GM23338 (cell line): ENCODE data around the gene ZBTB7C. TPM values are rescaled to one million over a fixed set of nuclear protein-coding genes. Genes with fewer than 3 reads are reported as not detected.

Experiments
- ATAC-seq: fragments of 200-7000 bp; cut with Tn5 transposase; 3 replicates; pipeline ENCODE4 v1.9.1; 2020
- DNase-seq: peaks from one replicate; pipeline ENCODE4 v3.0.0-alpha.2; 2015; ENCODE audit warnings: low spot score
- H2AFZ ChIP-seq: fragments of 200-600 bp; sonication (generic); 2 replicates; pipeline ENCODE4 v1.8.0; 2016; ENCODE audit warnings: antibody characterized with exemption, mild to moderate bottlenecking, moderate library complexity
- H3F3A ChIP-seq: fragments of 200-600 bp; sonication (generic); replicated peaks from 2 replicates; pipeline ENCODE4 v1.8.0; 2017; ENCODE audit warnings: antibody characterized with exemption, mixed run types, low read depth
- H3K27ac ChIP-seq: fragments of 200-600 bp; sonication (generic); 2 replicates; pipeline ENCODE4 v1.6.1; 2016; ENCODE audit warnings: low read depth
- H3K27me3 ChIP-seq: fragments of 200-600 bp; sonication (generic); 2 replicates; pipeline ENCODE4 v1.8.0; 2016; ENCODE audit warnings: mild to moderate bottlenecking, mixed run types, moderate library complexity; ENCODE audit not compliant: insufficient read depth
- H3K36me3 ChIP-seq: fragments of 200-600 bp; sonication (generic); 2 replicates; pipeline ENCODE4 v1.8.0; 2016; ENCODE audit warnings: mild to moderate bottlenecking; ENCODE audit not compliant: insufficient read depth
- H3K4me1 ChIP-seq: fragments of 200-600 bp; sonication (generic); 2 replicates; pipeline ENCODE4 v1.8.0; 2016; ENCODE audit warnings: mild to moderate bottlenecking, moderate library complexity; ENCODE audit not compliant: insufficient read depth
- H3K4me2 ChIP-seq: fragments of 200-600 bp; sonication (generic); 2 replicates; pipeline ENCODE4 v1.7.1; 2017; ENCODE audit warnings: mixed run types
- H3K4me3 ChIP-seq: fragments of 200-600 bp; sonication (generic); 2 replicates; pipeline ENCODE4 v1.6.1; 2016; ENCODE audit warnings: mixed run types
- H3K79me2 ChIP-seq: fragments of 200-600 bp; sonication (generic); replicated peaks from 2 replicates; pipeline ENCODE4 v1.8.0; 2017; ENCODE audit warnings: mild to moderate bottlenecking; ENCODE audit not compliant: insufficient read depth
- H3K9me2 ChIP-seq: fragments of 200-600 bp; sonication (generic); 2 replicates; pipeline ENCODE4 v1.8.0; 2017; ENCODE audit not compliant: insufficient read depth
- H4K20me1 ChIP-seq: fragments of 200-600 bp; sonication (generic); replicated peaks from 2 replicates; pipeline ENCODE4 v1.8.0; 2017; ENCODE audit warnings: mild to moderate bottlenecking; ENCODE audit not compliant: insufficient read depth
- H3K27ac Mint-ChIP-seq: 2 replicates; pipeline ENCODE4 v1.8.0; 2020; ENCODE audit warnings: inconsistent platforms, mild to moderate bottlenecking, moderate library complexity, mixed read lengths
- H3K27me3 Mint-ChIP-seq: 3 replicates; pipeline ENCODE4 v1.8.0; 2022; ENCODE audit warnings: low read depth, mild to moderate bottlenecking, moderate library complexity, mixed read lengths, inconsistent platforms; ENCODE audit not compliant: insufficient read depth, poor library complexity
- H3K36me3 Mint-ChIP-seq: 3 replicates; pipeline ENCODE4 v1.8.0; 2021; ENCODE audit warnings: low read depth, mild to moderate bottlenecking, inconsistent platforms, moderate library complexity, mixed read lengths
- H3K4me1 Mint-ChIP-seq: 3 replicates; pipeline ENCODE4 v1.8.0; 2020; ENCODE audit warnings: mild to moderate bottlenecking, inconsistent platforms, mixed read lengths
- H3K4me3 Mint-ChIP-seq: 3 replicates; pipeline ENCODE4 v1.8.0; 2021; ENCODE audit warnings: moderate library complexity, mild to moderate bottlenecking, inconsistent platforms, mixed read lengths
- H3K9me3 Mint-ChIP-seq: 3 replicates; pipeline ENCODE4 v1.8.0; 2020; ENCODE audit warnings: moderate library complexity, mild to moderate bottlenecking, inconsistent platforms, mixed read lengths
- CREB1 ChIP-seq: fragments of 250-450 bp; sonication (Bioruptor Pico); IDR thresholded peaks from 2 replicates; pipeline ENCODE4 v1.5.0; 2020; ENCODE audit warnings: low read depth, mild to moderate bottlenecking, moderate library complexity
- CTCF ChIP-seq, 2 experiments: fragments of 200-600 bp in 1 of 2; sonication (generic) in 1 of 2; conservative IDR thresholded peaks; 2 replicates each; pipeline versions ENCODE4 v1.5.1 to v1.6.1; 2016 to 2017; ENCODE audit warnings: antibody characterized with exemption in 2 of 2, low read depth in 2 of 2, mild to moderate bottlenecking in 2 of 2, moderate library complexity in 1 of 2
- ZNF114 ChIP-seq: fragments of 250-450 bp; sonication (Bioruptor Pico); IDR thresholded peaks from 2 replicates; pipeline ENCODE4 v1.5.0; 2020; ENCODE audit warnings: mild to moderate bottlenecking, moderate library complexity
- polyA plus RNA-seq: library from polyadenylated mRNA; unstranded; fragments of >200 nt; fragmentation: Nextera tagmentation; extraction: Ambion mirVana; gene quantifications from 2 replicates; pipeline ENCODE4 v1.2.1, GENCODE V29; 2016
- total RNA-seq: library from RNA; depleted of rRNA; stranded (reverse); fragments of >200 nt; shearing (Covaris generic); gene quantifications from 2 replicates; pipeline ENCODE4 v1.2.3, GENCODE V29; 2014
- TF ChIP-seq, protein P1 (sequence below): fragments of 250-450 bp; sonication (Bioruptor Pico); IDR thresholded peaks from 2 replicates; pipeline ENCODE4 v1.5.0; 2020; ENCODE audit warnings: mild to moderate bottlenecking, moderate library complexity

Gene ZBTB7C
- total and polyA plus RNA-seq, 2 experiments from 2014 or later: 0.03 to 0.14 TPM

- H3K27ac Mint-ChIP-seq: no peak overlapping the region
- Histone ChIP-seq H3F3A (no peaks in the 10 kb centered on the region), H3K4me1 (peaks cover under 1% of the 10 kb centered on the region), H3K4me3 (no peak overlapping the region), H4K20me1 (no peaks in the 10 kb centered on the region), H3K27ac (no peak overlapping the region), H2AFZ (no peak overlapping the region), H3K27me3 (no peaks in the 10 kb centered on the region), H3K9me2 (0 out of 2 replicates have a peak, but pooled peaks cover 4% of the 10 kb centered on the region), H3K4me2 (no peak overlapping the region), H3K79me2 (no peaks in the 10 kb centered on the region), H3K36me3 (no peaks in the 10 kb centered on the region)
- H3K36me3 Mint-ChIP-seq: no peaks in the 10 kb centered on the region
- TF ChIP-seq ZNF114 (CRISPR knock-in tag) (no peak), CTCF (conservative IDR thresholded peaks at IDR 0.05; ENCODE audit: low read depth in 2 of 2) (no peak), CREB1 (CRISPR knock-in tag) (no peak)
- TF ChIP-seq, protein P1, sequence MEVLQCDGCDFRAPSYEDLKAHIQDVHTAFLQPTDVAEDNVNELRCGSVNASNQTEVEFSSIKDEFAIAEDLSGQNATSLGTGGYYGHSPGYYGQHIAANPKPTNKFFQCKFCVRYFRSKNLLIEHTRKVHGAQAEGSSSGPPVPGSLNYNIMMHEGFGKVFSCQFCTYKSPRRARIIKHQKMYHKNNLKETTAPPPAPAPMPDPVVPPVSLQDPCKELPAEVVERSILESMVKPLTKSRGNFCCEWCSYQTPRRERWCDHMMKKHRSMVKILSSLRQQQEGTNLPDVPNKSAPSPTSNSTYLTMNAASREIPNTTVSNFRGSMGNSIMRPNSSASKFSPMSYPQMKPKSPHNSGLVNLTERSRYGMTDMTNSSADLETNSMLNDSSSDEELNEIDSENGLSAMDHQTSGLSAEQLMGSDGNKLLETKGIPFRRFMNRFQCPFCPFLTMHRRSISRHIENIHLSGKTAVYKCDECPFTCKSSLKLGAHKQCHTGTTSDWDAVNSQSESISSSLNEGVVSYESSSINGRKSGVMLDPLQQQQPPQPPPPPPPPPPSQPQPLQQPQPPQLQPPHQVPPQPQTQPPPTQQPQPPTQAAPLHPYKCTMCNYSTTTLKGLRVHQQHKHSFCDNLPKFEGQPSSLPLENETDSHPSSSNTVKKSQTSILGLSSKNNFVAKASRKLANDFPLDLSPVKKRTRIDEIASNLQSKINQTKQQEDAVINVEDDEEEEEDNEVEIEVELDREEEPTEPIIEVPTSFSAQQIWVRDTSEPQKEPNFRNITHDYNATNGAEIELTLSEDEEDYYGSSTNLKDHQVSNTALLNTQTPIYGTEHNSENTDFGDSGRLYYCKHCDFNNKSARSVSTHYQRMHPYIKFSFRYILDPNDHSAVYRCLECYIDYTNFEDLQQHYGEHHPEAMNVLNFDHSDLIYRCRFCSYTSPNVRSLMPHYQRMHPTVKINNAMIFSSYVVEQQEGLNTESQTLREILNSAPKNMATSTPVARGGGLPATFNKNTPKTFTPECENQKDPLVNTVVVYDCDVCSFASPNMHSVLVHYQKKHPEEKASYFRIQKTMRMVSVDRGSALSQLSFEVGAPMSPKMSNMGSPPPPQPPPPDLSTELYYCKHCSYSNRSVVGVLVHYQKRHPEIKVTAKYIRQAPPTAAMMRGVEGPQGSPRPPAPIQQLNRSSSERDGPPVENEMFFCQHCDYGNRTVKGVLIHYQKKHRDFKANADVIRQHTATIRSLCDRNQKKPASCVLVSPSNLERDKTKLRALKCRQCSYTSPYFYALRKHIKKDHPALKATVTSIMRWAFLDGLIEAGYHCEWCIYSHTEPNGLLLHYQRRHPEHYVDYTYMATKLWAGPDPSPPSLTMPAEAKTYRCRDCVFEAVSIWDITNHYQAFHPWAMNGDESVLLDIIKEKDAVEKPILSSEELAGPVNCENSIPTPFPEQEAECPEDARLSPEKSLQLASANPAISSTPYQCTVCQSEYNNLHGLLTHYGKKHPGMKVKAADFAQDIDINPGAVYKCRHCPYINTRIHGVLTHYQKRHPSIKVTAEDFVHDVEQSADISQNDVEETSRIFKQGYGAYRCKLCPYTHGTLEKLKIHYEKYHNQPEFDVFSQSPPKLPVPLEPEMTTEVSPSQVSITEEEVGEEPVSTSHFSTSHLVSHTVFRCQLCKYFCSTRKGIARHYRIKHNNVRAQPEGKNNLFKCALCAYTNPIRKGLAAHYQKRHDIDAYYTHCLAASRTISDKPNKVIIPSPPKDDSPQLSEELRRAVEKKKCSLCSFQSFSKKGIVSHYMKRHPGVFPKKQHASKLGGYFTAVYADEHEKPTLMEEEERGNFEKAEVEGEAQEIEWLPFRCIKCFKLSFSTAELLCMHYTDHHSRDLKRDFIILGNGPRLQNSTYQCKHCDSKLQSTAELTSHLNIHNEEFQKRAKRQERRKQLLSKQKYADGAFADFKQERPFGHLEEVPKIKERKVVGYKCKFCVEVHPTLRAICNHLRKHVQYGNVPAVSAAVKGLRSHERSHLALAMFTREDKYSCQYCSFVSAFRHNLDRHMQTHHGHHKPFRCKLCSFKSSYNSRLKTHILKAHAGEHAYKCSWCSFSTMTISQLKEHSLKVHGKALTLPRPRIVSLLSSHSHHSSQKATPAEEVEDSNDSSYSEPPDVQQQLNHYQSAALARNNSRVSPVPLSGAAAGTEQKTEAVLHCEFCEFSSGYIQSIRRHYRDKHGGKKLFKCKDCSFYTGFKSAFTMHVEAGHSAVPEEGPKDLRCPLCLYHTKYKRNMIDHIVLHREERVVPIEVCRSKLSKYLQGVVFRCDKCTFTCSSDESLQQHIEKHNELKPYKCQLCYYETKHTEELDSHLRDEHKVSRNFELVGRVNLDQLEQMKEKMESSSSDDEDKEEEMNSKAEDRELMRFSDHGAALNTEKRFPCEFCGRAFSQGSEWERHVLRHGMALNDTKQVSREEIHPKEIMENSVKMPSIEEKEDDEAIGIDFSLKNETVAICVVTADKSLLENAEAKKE (CRISPR knock-in tag): no peak
- H3K27me3 Mint-ChIP-seq: peaks cover 7% of the 10 kb centered on the region
- ATAC-seq (no peak), DNase-seq (no peak)
- no peaks in the 10 kb centered on the region for H3K9me3 Mint-ChIP-seq
- no peak overlapping the region for H3K4me3 Mint-ChIP-seq
- H3K4me1 Mint-ChIP-seq: peaks cover 16% of the 10 kb centered on the region; the same call in 2 of the 3 replicates
Measured at GRCh38 chr18:48338915-48339314, 70.3 kb downstream of the ZBTB7C start.
